Ishikawa (cell line): ENCODE measurements around the gene GPC6.
A peak's percentile ranks its signal among the peaks of the same experiment; 100 is the strongest.

Source experiments
- CEBPB ChIP-seq: IDR thresholded peaks from 2 replicates; pipeline ENCODE4 v1.6.1; 2012
- CREB1 ChIP-seq: IDR thresholded peaks from 2 replicates; pipeline ENCODE4 v1.6.1; 2012; ENCODE audit warnings: low read depth
- EGR1 ChIP-seq: IDR thresholded peaks from 2 replicates; pipeline ENCODE4 v1.6.1; 2012
- EP300 ChIP-seq: IDR thresholded peaks from 2 replicates; pipeline ENCODE4 v1.6.1; 2012; ENCODE audit warnings: borderline replicate concordance
- FOXM1 ChIP-seq: IDR thresholded peaks from 2 replicates; pipeline ENCODE4 v1.6.1; 2012; ENCODE audit warnings: low read depth, borderline replicate concordance
- MAX ChIP-seq: IDR thresholded peaks from 2 replicates; pipeline ENCODE4 v1.6.1; 2012
- NFIC ChIP-seq: IDR thresholded peaks from 2 replicates; pipeline ENCODE4 v1.6.1; 2012
- RAD21 ChIP-seq: IDR thresholded peaks from 2 replicates; pipeline ENCODE4 v1.6.1; 2012; ENCODE audit warnings: low read depth
- TAF1 ChIP-seq: IDR thresholded peaks from 2 replicates; pipeline ENCODE4 v1.6.1; 2012; ENCODE audit warnings: low read depth, mild to moderate bottlenecking
- TCF12 ChIP-seq: IDR thresholded peaks from 2 replicates; pipeline ENCODE4 v1.6.1; 2012; ENCODE audit warnings: low read depth
- TEAD4 ChIP-seq: IDR thresholded peaks from 2 replicates; pipeline ENCODE4 v1.6.1; 2012
- USF1 ChIP-seq: IDR thresholded peaks from 2 replicates; pipeline ENCODE4 v1.6.1; 2012
- YY1 ChIP-seq: IDR thresholded peaks from 2 replicates; pipeline ENCODE4 v1.6.1; 2012; ENCODE audit warnings: low read depth
- ZBTB7A ChIP-seq: IDR thresholded peaks from 2 replicates; pipeline ENCODE4 v1.6.1; 2012; ENCODE audit warnings: low read depth
- TF ChIP-seq, protein P1 (sequence below): IDR thresholded peaks from 2 replicates; pipeline ENCODE4 v1.6.1; 2012; ENCODE audit warnings: low read depth, mild to moderate bottlenecking

The GPC6 gene

DNA sequence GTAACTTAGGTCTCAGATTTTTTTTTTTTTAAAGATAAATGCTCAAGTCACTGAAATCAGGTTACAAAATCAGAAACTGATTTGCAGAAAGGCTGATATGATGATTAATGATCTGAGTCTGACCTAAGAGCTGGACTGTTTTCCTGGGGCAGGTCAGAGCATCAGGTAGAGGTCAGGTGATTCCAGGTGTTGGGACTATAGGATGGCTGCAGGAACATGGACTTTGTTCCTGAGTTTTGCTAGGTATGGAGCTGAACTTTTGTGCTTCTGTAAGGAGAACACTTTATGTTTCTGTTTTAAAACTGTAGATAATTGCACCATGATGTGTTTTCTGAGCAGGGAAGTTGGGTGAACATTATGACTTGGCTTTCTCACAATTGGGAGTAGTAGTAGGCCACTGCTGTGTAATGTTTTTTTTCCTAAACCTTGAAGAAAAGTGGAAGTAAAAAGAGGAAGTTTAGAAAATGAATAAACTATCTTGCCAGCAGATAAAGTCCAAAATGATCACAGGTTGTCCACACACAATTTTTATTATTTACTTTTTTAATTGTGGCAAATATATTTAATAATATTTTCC, 955.7 kb downstream of the GPC6 start:
- no peak for TF ChIP-seq CEBPB
- no peak for TF ChIP-seq CREB1
- TF ChIP-seq TAF1 = no peak
- TF ChIP-seq NFIC = no peak
- no peak for TF ChIP-seq YY1
- no peak for TF ChIP-seq USF1
- TF ChIP-seq MAX = no peak
- no peak for TF ChIP-seq FOXM1
- no peak for TF ChIP-seq TEAD4
- TF ChIP-seq EGR1 = no peak
- TF ChIP-seq, protein P1, sequence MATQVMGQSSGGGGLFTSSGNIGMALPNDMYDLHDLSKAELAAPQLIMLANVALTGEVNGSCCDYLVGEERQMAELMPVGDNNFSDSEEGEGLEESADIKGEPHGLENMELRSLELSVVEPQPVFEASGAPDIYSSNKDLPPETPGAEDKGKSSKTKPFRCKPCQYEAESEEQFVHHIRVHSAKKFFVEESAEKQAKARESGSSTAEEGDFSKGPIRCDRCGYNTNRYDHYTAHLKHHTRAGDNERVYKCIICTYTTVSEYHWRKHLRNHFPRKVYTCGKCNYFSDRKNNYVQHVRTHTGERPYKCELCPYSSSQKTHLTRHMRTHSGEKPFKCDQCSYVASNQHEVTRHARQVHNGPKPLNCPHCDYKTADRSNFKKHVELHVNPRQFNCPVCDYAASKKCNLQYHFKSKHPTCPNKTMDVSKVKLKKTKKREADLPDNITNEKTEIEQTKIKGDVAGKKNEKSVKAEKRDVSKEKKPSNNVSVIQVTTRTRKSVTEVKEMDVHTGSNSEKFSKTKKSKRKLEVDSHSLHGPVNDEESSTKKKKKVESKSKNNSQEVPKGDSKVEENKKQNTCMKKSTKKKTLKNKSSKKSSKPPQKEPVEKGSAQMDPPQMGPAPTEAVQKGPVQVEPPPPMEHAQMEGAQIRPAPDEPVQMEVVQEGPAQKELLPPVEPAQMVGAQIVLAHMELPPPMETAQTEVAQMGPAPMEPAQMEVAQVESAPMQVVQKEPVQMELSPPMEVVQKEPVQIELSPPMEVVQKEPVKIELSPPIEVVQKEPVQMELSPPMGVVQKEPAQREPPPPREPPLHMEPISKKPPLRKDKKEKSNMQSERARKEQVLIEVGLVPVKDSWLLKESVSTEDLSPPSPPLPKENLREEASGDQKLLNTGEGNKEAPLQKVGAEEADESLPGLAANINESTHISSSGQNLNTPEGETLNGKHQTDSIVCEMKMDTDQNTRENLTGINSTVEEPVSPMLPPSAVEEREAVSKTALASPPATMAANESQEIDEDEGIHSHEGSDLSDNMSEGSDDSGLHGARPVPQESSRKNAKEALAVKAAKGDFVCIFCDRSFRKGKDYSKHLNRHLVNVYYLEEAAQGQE = no peak
- no peak for TF ChIP-seq ZBTB7A
- no peak for TF ChIP-seq TCF12
- TF ChIP-seq EP300 = no peak
- TF ChIP-seq RAD21 = no peak

GRCh38 chr13:94186470-94186869, 959.9 kb downstream of the GPC6 start:
- TF ChIP-seq MAX (no peak), ZBTB7A (no peak), EGR1 (no peak)

DNA sequence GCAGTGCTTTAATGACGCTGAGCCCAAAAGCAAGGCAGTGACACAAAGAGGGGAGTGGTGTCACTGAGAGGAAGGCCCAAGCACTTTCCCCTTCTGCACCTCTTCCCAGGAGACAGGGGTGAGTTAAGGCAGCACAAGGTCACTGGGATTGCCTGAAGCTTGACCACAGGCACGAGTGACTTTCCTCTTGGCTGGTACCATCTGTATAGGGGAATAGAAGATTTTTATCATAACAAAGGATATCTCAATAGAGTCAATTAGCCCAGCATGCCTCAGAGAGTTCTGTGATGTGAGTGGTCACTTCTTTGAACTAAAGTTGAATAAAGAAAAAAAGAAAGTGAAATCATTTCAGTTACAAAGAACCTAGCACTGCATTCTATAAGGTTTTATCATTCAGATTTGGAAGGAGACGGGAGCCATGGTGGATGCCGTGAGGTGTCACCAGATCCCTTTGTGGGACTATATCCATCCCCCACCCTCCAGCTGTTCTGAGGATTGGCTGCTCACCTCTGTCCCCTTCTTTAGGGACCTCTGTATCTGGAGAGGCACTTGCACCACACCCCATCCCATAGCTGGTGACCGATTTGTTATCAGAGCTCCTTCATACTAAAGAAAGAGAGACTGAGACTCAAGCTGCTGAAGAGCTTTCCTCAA, 961.7 kb downstream of the GPC6 start:
- TF ChIP-seq USF1 (no peak), CREB1 (no peak), FOXM1 (no peak), EGR1 (no peak)

GRCh38 chr13:94192431-94192975, 965.9 kb downstream of the GPC6 start:
- TF ChIP-seq RAD21 = peak; percentile 52
- no peak for TF ChIP-seq ZBTB7A

DNA sequence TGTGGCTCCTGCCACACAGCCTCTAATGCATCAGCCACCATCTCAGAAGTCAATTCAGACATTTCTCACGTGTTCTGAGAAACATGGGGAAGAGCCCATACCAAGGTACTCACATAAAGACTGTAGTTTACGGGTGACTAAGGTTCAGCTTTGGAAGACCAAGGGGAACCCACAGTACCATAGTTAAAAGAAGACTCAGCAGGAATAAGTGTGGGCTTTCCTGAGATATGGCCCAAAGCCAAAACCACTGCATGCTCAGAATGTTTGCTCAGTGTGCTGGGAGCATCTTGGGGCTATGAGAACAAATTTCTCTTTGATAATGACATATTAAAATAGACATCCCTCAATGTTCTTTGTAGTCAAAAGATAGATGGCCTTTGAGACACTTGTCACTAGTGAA, 969.1 kb downstream of the GPC6 start:
- TF ChIP-seq TCF12 = no peak
- TF ChIP-seq USF1 = no peak
- TF ChIP-seq YY1 = no peak
- no peak for TF ChIP-seq RAD21
- no peak for TF ChIP-seq FOXM1
- no peak for TF ChIP-seq NFIC
- no peak for TF ChIP-seq CEBPB
- no peak for TF ChIP-seq MAX
- TF ChIP-seq, protein P1 = no peak
- TF ChIP-seq TEAD4 = no peak
- no peak for TF ChIP-seq CREB1
- no peak for TF ChIP-seq EP300
- no peak for TF ChIP-seq ZBTB7A
- no peak for TF ChIP-seq EGR1
- no peak for TF ChIP-seq TAF1

DNA sequence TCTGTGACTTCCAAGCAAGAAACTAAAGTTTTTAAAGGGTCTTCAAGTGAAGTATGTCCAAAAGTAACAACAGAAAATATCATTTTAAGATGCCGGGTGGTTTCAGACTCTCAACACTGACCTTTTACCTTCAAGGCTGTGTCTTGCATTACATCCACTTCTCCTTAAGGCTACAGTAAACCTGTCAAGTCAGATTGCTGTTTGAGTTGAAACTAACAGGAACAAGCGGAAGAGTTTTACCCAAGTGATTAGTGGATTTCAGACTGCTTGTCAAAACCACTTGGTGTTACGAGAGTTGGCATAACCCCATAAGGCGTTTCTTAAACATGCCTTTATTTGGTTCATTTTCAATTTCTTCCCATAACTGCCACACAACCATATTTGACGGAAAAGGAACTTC, 969.8 kb downstream of the GPC6 start:
- TF ChIP-seq TAF1 (no peak), CEBPB (no peak), TCF12 (no peak), MAX (no peak), FOXM1 (no peak), EGR1 (no peak), YY1 (no peak), ZBTB7A (no peak), RAD21 (no peak), TEAD4 (no peak), EP300 (no peak), NFIC (no peak), USF1 (no peak), CREB1 (no peak)
- TF ChIP-seq, protein P1 = no peak
